Measurements from ENCODE around the gene ZNF273.
"Not testable (repeated sequence)": the region's sequence is repeated elsewhere in the genome, so short reads cannot be mapped to it uniquely, and the experiment has no call there.

DNA sequence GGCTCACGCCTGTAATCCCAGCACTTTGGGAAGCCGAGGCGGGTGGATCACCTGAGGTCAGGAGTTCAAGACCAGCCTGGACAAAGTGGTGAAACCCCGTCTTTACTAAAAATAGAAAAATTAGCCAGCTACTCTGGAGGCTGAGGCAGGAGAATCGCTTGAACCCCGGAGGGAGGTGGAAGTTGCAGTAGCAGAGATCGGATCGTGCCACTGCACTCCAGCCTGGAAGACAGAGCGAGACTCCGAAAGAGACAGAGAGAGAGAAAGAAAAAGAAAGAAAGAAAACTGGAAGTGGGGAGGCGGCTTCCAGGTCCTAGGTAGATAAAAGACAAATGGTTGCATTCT is 640 bp upstream of the ZNF273 start:
- not testable (repeated sequence) for TF ChIP-seq ARNTL (CRISPR knock-in tag; IDR thresholded peaks at IDR 0.05; ENCODE audit: borderline replicate concordance, low read depth); CSDC2 (CRISPR knock-in tag; IDR thresholded peaks at IDR 0.05); ZFP3 (CRISPR knock-in tag; IDR thresholded peaks at IDR 0.05); ZNF565 (CRISPR knock-in tag; conservative IDR thresholded peaks at IDR 0.05; ENCODE audit: low read depth); ZC3H10 (CRISPR knock-in tag; IDR thresholded peaks at IDR 0.05); SNAI2 (CRISPR knock-in tag; IDR thresholded peaks at IDR 0.05)
- TF ChIP-seq, protein P1, sequence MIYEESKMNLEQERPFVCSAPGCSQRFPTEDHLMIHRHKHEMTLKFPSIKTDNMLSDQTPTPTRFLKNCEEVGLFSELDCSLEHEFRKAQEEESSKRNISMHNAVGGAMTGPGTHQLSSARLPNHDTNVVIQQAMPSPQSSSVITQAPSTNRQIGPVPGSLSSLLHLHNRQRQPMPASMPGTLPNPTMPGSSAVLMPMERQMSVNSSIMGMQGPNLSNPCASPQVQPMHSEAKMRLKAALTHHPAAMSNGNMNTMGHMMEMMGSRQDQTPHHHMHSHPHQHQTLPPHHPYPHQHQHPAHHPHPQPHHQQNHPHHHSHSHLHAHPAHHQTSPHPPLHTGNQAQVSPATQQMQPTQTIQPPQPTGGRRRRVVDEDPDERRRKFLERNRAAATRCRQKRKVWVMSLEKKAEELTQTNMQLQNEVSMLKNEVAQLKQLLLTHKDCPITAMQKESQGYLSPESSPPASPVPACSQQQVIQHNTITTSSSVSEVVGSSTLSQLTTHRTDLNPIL (CRISPR knock-in tag; IDR thresholded peaks at IDR 0.05; ENCODE audit: low read depth) = not testable (repeated sequence)
- TF ChIP-seq, protein P2, sequence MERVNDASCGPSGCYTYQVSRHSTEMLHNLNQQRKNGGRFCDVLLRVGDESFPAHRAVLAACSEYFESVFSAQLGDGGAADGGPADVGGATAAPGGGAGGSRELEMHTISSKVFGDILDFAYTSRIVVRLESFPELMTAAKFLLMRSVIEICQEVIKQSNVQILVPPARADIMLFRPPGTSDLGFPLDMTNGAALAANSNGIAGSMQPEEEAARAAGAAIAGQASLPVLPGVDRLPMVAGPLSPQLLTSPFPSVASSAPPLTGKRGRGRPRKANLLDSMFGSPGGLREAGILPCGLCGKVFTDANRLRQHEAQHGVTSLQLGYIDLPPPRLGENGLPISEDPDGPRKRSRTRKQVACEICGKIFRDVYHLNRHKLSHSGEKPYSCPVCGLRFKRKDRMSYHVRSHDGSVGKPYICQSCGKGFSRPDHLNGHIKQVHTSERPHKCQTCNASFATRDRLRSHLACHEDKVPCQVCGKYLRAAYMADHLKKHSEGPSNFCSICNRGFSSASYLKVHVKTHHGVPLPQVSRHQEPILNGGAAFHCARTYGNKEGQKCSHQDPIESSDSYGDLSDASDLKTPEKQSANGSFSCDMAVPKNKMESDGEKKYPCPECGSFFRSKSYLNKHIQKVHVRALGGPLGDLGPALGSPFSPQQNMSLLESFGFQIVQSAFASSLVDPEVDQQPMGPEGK (CRISPR knock-in tag; IDR thresholded peaks at IDR 0.05; ENCODE audit: borderline replicate concordance) = not testable (repeated sequence)
- TF ChIP-seq, protein P3, sequence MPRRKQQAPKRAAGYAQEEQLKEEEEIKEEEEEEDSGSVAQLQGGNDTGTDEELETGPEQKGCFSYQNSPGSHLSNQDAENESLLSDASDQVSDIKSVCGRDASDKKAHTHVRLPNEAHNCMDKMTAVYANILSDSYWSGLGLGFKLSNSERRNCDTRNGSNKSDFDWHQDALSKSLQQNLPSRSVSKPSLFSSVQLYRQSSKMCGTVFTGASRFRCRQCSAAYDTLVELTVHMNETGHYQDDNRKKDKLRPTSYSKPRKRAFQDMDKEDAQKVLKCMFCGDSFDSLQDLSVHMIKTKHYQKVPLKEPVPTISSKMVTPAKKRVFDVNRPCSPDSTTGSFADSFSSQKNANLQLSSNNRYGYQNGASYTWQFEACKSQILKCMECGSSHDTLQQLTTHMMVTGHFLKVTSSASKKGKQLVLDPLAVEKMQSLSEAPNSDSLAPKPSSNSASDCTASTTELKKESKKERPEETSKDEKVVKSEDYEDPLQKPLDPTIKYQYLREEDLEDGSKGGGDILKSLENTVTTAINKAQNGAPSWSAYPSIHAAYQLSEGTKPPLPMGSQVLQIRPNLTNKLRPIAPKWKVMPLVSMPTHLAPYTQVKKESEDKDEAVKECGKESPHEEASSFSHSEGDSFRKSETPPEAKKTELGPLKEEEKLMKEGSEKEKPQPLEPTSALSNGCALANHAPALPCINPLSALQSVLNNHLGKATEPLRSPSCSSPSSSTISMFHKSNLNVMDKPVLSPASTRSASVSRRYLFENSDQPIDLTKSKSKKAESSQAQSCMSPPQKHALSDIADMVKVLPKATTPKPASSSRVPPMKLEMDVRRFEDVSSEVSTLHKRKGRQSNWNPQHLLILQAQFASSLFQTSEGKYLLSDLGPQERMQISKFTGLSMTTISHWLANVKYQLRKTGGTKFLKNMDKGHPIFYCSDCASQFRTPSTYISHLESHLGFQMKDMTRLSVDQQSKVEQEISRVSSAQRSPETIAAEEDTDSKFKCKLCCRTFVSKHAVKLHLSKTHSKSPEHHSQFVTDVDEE (CRISPR knock-in tag; IDR thresholded peaks at IDR 0.05) = not testable (repeated sequence)
- TF ChIP-seq, protein P4, sequence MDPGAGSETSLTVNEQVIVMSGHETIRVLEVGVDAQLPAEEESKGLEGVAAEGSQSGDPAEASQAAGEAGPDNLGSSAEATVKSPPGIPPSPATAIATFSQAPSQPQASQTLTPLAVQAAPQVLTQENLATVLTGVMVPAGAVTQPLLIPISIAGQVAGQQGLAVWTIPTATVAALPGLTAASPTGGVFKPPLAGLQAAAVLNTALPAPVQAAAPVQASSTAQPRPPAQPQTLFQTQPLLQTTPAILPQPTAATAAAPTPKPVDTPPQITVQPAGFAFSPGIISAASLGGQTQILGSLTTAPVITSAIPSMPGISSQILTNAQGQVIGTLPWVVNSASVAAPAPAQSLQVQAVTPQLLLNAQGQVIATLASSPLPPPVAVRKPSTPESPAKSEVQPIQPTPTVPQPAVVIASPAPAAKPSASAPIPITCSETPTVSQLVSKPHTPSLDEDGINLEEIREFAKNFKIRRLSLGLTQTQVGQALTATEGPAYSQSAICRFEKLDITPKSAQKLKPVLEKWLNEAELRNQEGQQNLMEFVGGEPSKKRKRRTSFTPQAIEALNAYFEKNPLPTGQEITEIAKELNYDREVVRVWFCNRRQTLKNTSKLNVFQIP (CRISPR knock-in tag; IDR thresholded peaks at IDR 0.05; ENCODE audit: borderline replicate concordance, low read depth) = not testable (repeated sequence)

Data from SK-N-SH treated with all-trans-retinoic acid at 6 μM for 48 hours (cell line).